VCaP (cell line): ENCODE measurements around the gene STRIT1.

ENCODE experiments used
- H3K27ac ChIP-seq: fragments of 450-650 bp; 2 replicates; pipeline ENCODE4 v1.5.1; 2017
- TF ChIP-seq, protein P1 (sequence below): fragments of 450-650 bp; conservative IDR thresholded peaks from 2 replicates; pipeline ENCODE4 v1.5.1; 2017; ENCODE audit warnings: mild to moderate bottlenecking, moderate library complexity

The STRIT1 gene

DNA sequence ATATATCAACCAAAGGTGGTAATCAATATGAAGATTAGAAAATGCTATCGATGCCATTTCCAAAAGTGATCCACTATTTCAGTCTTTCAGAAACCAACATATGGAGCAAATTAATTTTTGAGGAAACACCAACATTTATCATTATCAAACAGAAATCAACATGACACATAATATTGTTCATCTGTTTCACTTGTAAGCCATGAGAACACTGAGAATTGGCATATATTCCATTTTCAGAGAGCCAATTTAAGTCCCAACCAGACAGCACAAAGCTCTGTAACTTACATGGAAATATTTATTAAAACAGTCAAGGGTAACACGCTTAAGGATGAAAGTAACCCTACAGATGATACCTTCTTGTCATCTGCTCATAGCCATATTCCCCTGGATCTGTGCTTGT lies 37.6 kb upstream of the STRIT1 start:
- TF ChIP-seq, protein P1, sequence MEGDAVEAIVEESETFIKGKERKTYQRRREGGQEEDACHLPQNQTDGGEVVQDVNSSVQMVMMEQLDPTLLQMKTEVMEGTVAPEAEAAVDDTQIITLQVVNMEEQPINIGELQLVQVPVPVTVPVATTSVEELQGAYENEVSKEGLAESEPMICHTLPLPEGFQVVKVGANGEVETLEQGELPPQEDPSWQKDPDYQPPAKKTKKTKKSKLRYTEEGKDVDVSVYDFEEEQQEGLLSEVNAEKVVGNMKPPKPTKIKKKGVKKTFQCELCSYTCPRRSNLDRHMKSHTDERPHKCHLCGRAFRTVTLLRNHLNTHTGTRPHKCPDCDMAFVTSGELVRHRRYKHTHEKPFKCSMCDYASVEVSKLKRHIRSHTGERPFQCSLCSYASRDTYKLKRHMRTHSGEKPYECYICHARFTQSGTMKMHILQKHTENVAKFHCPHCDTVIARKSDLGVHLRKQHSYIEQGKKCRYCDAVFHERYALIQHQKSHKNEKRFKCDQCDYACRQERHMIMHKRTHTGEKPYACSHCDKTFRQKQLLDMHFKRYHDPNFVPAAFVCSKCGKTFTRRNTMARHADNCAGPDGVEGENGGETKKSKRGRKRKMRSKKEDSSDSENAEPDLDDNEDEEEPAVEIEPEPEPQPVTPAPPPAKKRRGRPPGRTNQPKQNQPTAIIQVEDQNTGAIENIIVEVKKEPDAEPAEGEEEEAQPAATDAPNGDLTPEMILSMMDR: no peak

DNA sequence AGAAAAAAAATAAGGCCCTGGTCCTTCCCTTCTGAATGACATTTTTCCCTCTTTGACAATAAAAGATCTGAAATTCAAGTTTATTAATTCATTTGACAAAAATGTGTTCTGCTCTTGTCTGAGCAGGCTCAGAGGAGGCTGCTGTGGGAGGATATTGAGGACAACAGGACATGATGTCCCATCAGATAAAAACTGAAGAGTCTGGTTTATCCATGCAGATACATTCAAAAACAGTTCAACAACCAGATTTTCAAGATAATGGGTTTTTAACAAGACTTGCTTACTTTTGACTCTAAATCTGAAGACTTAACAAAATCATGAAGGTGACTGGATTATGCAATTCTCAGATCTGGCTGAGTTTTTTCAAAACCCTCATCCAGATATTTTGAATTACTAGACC lies 36.9 kb upstream of the STRIT1 start:
- H3K27ac ChIP-seq: no peak overlapping the region

More for the DNA sequence above, 37.6 kb upstream of the STRIT1 start:
- H3K27ac ChIP-seq: no peak overlapping the region

DNA sequence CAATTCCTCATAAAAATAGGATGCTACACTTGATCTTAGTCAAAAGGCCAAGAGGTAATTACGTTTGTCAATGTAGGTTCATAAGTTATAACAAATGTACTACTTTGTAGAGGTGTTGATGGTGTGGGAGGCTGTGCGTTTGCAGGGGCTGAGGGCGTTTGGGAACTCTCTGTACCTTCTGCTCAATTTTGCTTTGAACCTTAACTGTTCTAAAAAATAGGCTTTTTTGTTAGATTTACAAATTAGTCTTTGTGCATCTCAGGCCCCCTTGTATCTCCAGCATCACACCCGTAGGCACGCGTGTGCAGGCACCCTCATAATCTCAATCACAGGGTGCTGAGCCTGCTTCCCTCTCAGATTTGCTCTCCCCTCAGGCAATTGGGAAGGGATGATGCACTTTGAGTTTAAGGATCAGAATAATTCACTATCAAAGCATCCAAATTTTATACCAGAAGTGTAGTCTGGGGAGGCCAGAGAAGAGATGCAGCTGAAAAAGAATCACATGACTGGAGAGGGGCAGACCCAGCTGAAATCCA lies 36.1 kb upstream of the STRIT1 start:
- H3K27ac ChIP-seq: no peak overlapping the region
- TF ChIP-seq, protein P1: no peak

More for the DNA sequence above, 36.9 kb upstream of the STRIT1 start:
- TF ChIP-seq, protein P1: no peak

DNA sequence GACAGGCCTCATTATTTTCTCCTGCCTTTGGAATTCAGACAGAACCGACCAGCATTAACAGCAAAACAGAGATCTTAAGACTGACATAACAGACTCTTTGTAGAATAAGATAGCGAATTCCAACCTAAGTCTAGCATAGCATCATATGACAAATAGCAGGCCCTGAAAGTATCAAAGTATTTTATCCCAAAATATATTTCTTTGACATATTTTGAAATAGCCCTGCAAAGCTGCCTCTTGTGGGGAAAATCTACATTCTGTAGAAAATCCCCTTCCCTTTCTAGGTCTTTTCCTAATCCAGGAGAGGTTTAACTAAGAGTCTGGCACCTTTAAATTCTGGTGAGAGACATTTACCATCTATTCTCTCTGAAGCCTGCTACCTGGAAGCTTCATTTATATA lies 34.4 kb upstream of the STRIT1 start:
- H3K27ac ChIP-seq: no peak overlapping the region

DNA sequence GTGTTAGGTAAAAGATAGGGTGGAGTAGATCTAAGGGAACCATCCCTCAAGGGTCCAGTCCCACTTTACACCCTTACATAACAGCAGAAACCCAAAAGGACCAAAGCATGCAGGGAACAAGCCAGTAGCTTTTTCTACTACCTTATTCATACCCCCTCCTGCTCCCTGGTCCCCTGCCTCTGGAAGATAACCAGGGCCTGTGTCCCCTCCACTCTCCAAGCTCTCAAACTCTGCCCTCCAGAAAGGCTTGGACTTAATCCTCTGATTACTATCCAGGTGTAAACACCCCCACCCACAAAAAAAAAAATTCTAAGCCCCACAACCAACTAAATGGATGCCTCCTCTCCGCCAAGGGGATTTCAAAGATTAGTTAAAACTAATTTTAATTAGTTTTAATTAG lies 33.9 kb upstream of the STRIT1 start:
- TF ChIP-seq, protein P1: no peak
- H3K27ac ChIP-seq: no peak overlapping the region

More for the DNA sequence above, 34.4 kb upstream of the STRIT1 start:
- TF ChIP-seq, protein P1: no peak

DNA sequence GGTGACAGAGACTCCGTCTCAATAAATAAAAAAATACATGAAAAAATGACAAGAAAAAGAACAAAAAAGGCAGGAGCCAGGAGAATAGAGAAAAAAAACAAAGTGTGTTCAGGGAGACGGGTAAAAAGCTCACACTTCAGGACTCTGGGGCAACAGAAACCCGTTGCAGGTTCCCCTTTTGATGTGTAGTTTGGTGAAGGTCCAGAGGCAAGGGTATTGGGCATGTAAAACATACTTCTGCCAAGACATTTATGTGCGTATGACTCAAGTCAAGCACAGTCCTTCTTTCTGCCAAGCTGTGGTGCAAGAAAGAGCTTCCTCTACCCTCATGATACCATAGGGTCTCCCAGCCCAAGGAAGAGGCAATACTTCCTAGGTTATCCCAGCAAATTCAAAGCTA lies 33.4 kb upstream of the STRIT1 start:
- no peak overlapping the region for H3K27ac ChIP-seq
- TF ChIP-seq, protein P1: no peak

DNA sequence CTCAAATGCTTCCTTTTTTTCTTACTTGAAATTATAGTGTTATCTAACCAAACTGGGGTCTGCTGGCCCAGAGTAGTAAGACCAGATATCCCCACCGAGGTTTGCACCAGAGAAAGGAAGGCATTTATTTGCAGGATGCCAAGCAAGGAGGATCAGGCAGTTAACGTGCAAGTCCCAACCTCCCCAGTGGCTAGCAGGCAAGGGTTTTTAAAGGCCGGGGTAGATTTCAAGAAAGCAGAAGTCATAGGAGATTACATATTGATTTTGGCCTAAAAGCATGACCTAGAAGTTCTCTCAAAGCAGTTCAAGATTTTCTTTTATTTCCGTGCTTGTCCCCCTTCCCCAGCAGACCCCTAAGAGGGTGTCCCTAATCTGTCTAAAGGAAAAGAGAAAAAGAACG lies 32.8 kb upstream of the STRIT1 start:
- TF ChIP-seq, protein P1: no peak
- no peak overlapping the region for H3K27ac ChIP-seq
